PFSK-1 (cell line): Measurements from ENCODE around the gene CLCA1.

ENCODE experiments used
- FOXP2 ChIP-seq: optimal IDR thresholded peaks from 2 replicates; pipeline ENCODE3; 2011; ENCODE audit warnings: borderline replicate concordance, control low read depth, inconsistent platforms; ENCODE audit not compliant: insufficient read depth; ENCODE audit errors: extremely low read length, extremely low read depth
- POLR2AphosphoS5 ChIP-seq: IDR thresholded peaks from 2 replicates; pipeline ENCODE4 v1.6.1; 2012; ENCODE audit warnings: low read depth, mild to moderate bottlenecking, control low read depth, low read length, moderate library complexity
- SIN3A ChIP-seq: IDR thresholded peaks from 2 replicates; pipeline ENCODE4 v1.6.1; 2012; ENCODE audit warnings: mild to moderate bottlenecking, low read length, moderate library complexity, borderline replicate concordance; ENCODE audit not compliant: insufficient read depth
- TAF1 ChIP-seq: IDR thresholded peaks from 2 replicates; pipeline ENCODE4 v1.6.1; 2012; ENCODE audit warnings: low read length, control low read depth, borderline replicate concordance; ENCODE audit not compliant: insufficient read depth
- TF ChIP-seq, protein P1 (sequence below), 2 experiments: IDR thresholded peaks; 2 replicates each; pipeline versions ENCODE4 v1.6.1 to v1.8.0; 2011 to 2012; ENCODE audit warnings: low read depth in 2 of 2, low read length in 2 of 2, control low read depth in 1 of 2, inconsistent platforms in 1 of 2, mild to moderate bottlenecking in 1 of 2, moderate library complexity in 1 of 2; ENCODE audit not compliant: insufficient read depth in 1 of 2

The CLCA1 gene

GRCh38 chr1:86538775-86539174 is 70.0 kb downstream of the CLCA1 start:
- no peak for TF ChIP-seq FOXP2
- TF ChIP-seq POLR2AphosphoS5: no peak
- no peak for TF ChIP-seq SIN3A
- TF ChIP-seq, protein P1, sequence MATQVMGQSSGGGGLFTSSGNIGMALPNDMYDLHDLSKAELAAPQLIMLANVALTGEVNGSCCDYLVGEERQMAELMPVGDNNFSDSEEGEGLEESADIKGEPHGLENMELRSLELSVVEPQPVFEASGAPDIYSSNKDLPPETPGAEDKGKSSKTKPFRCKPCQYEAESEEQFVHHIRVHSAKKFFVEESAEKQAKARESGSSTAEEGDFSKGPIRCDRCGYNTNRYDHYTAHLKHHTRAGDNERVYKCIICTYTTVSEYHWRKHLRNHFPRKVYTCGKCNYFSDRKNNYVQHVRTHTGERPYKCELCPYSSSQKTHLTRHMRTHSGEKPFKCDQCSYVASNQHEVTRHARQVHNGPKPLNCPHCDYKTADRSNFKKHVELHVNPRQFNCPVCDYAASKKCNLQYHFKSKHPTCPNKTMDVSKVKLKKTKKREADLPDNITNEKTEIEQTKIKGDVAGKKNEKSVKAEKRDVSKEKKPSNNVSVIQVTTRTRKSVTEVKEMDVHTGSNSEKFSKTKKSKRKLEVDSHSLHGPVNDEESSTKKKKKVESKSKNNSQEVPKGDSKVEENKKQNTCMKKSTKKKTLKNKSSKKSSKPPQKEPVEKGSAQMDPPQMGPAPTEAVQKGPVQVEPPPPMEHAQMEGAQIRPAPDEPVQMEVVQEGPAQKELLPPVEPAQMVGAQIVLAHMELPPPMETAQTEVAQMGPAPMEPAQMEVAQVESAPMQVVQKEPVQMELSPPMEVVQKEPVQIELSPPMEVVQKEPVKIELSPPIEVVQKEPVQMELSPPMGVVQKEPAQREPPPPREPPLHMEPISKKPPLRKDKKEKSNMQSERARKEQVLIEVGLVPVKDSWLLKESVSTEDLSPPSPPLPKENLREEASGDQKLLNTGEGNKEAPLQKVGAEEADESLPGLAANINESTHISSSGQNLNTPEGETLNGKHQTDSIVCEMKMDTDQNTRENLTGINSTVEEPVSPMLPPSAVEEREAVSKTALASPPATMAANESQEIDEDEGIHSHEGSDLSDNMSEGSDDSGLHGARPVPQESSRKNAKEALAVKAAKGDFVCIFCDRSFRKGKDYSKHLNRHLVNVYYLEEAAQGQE (IDR thresholded peaks at IDR 0.05; ENCODE audit: insufficient read depth in 1 of 2, low read depth in 2 of 2, low read length in 2 of 2): no peak
- TF ChIP-seq TAF1: no peak

DNA sequence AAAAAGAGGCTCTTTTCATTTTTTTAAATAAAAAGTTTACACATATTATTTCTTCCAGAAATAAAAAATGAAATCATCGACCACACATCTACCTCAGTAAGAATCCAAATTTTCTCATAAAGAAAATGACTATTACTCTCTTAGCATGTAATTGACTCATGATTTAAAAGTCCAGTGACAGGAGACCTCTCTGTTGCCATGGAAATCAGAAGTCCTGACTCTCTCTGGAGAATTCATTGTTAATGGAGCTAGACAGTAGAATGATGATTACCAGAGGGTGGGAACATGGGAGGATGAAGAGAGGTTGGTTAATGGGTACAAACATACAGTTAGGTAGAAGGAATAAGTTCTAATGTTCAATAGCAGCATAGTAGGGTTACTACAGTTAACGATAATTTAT is 73.1 kb downstream of the CLCA1 start:
- no peak for TF ChIP-seq POLR2AphosphoS5
- TF ChIP-seq SIN3A: no peak
- no peak for TF ChIP-seq FOXP2
- TF ChIP-seq, protein P1 (IDR thresholded peaks at IDR 0.05; ENCODE audit: insufficient read depth in 1 of 2, low read depth in 2 of 2, low read length in 2 of 2): no peak
- no peak for TF ChIP-seq TAF1

- TF ChIP-seq FOXP2 (no peak), SIN3A (no peak), TAF1 (no peak), POLR2AphosphoS5 (no peak)
- TF ChIP-seq, protein P1 (IDR thresholded peaks at IDR 0.05; ENCODE audit: insufficient read depth in 1 of 2, low read depth in 2 of 2, low read length in 2 of 2): no peak
Measured at GRCh38 chr1:86542631-86543030, 73.9 kb downstream of the CLCA1 start.

- TF ChIP-seq TAF1 (no peak), POLR2AphosphoS5 (no peak), FOXP2 (no peak), SIN3A (no peak)
- TF ChIP-seq, protein P1 (IDR thresholded peaks at IDR 0.05; ENCODE audit: insufficient read depth in 1 of 2, low read depth in 2 of 2, low read length in 2 of 2): no peak
Measured at GRCh38 chr1:86546787-86547221, 78.1 kb downstream of the CLCA1 start, which contains the start of gene CLCA4. CLCA4 (plus strand) TSS chr1:86547078; CDS start chr1:86547120, 42 bp downstream.

GRCh38 chr1:86548839-86549238 is 80.1 kb downstream of the CLCA1 start:
- TF ChIP-seq, protein P1 (IDR thresholded peaks at IDR 0.05; ENCODE audit: insufficient read depth in 1 of 2, low read depth in 2 of 2, low read length in 2 of 2): no peak
- TF ChIP-seq POLR2AphosphoS5 (no peak), SIN3A (no peak), TAF1 (no peak), FOXP2 (no peak)
